Measurements from ENCODE around the gene VPS16. TPM values are rescaled to one million over a fixed set of nuclear protein-coding genes. Genes with fewer than 3 reads are reported as not detected.

The VPS16 gene
- total RNA-seq, 1 donor from 2014 or later, result 30.0 TPM

GRCh38 chr20:2801286-2801728 lies 39.2 kb upstream of the VPS16 start:
- TF ChIP-seq POLR2AphosphoS5 (IDR thresholded peaks at IDR 0.05; ENCODE audit: insufficient read depth in 1 of 2, low read depth in 1 of 2) (no peak), CTCF (IDR thresholded peaks at IDR 0.05) (no peak), POLR2A (IDR thresholded peaks at IDR 0.05) (no peak)
- Histone ChIP-seq H3K9me3 (no peaks in the 10 kb centered on the region), H3K27ac (peak overlapping the region; percentile 35), H3K36me3 (no peaks in the 10 kb centered on the region), H3K4me3 (peak overlapping the region in 1 of 2 donors; percentile 50), H3K4me1 (peaks cover 30% of the 10 kb centered on the region), H3K27me3 (no peaks in the 10 kb centered on the region)
- no peak for DNase-seq (ENCODE audit: extremely low spot score in 2 of 2)
- intact Hi-C loops (cut with DNase I), result no loop called here

DNA sequence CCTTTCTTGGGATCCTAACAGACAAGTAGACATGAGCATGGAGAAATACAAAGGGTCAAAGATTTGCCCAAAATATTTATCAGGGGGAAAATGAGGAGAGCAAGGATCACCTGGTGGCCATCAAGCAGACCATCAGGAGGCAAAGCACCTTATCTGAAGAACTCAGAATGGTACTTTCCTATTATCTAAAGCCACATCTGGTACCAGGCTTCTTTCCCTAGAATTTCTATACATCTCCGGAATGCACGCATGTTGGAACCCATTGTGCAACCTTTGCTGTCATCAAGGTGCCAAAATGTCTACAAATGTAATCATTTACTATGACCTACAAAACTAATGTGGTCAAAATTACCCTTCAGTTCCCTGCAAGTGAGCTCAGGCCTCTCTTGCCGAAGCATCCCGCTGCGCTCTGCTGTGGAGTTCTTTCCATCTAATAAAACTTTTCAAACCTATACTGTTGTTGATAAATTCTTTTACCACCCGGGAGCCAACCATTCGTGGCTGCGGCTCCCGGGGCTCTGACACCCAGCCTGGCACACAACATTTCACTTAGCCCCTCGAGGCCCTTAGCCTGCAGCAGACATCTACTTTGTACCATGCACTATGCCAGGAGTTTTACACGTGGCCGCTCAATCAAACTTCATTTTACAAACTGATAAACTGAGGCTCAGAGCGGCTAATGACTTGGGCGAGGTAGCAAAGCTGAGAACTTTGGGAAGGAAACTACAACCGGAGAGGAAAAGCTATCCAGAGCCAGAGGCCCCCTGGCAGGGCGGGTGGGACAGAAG lies 36.3 kb upstream of the VPS16 start:
- intact Hi-C loops (cut with DNase I), result no loop called here
- Histone ChIP-seq H3K27ac (peak overlapping the region; percentile 53), H3K27me3 (no peaks in the 10 kb centered on the region), H3K9me3 (no peaks in the 10 kb centered on the region), H3K36me3 (no peaks in the 10 kb centered on the region), H3K4me1 (peaks cover 20% of the 10 kb centered on the region), H3K4me3 (no peak overlapping the region)
- no peak for TF ChIP-seq POLR2A (IDR thresholded peaks at IDR 0.05)
- no peak for DNase-seq (ENCODE audit: extremely low spot score in 2 of 2)

- Histone ChIP-seq H3K27ac (peak overlapping the region; percentile 53), H3K27me3 (no peaks in the 10 kb centered on the region), H3K36me3 (no peaks in the 10 kb centered on the region), H3K4me1 (peaks cover 13% of the 10 kb centered on the region), H3K4me3 (no peak overlapping the region), H3K9me3 (no peaks in the 10 kb centered on the region)
- DNase-seq (ENCODE audit: extremely low spot score in 2 of 2), result no peak
- intact Hi-C loops (cut with DNase I), result no loop called here
- TF ChIP-seq POLR2AphosphoS5 (IDR thresholded peaks at IDR 0.05; ENCODE audit: insufficient read depth in 1 of 2, low read depth in 1 of 2), result no peak
- no peak for TF ChIP-seq CTCF (IDR thresholded peaks at IDR 0.05)
- TF ChIP-seq POLR2A (IDR thresholded peaks at IDR 0.05), result no peak
These were observed 35.5 kb upstream of the VPS16 start for GRCh38 chr20:2804852-2805688.

DNA sequence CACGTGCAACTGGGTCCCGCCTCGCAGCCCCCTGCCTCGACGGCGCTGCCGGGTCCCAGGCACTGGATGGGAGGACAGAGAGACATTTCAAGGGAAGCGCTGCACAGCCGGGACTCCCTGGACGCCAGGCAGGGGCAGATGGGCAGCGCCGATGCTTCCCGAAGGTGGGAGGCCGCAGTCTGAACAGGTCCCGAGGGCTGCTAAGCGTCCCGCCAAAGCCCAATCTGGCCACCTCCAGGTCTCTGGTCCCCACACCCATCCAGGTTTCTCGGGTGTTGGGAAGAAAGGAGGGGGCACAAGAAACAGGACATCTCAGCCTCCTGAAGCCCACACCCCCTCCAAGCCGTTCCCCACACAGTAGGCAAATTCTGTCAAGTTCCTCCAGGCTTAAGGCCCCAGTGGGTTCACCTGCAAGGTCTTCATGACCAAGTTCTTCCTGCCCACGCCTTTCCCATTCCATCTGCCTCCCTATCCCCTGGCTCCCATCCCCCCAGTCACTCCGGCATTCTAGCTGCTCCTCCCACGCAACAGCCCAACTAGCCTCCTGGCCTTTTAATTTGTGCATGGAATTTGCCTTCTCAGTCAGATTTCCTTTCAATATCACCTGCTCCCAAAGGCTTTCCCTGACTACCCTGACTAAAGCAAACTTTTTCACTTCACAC lies 34.7 kb upstream of the VPS16 start:
- H3K4me1 ChIP-seq, result peaks cover 6% of the 10 kb centered on the region
- no peaks in the 10 kb centered on the region for H3K9me3 ChIP-seq
- no peak overlapping the region for H3K4me3 ChIP-seq
- H3K36me3 ChIP-seq, result no peaks in the 10 kb centered on the region
- no peak for TF ChIP-seq POLR2AphosphoS5 (IDR thresholded peaks at IDR 0.05; ENCODE audit: insufficient read depth in 1 of 2, low read depth in 1 of 2)
- TF ChIP-seq CTCF (IDR thresholded peaks at IDR 0.05), result no peak
- no peak for TF ChIP-seq POLR2A (IDR thresholded peaks at IDR 0.05)
- no peak overlapping the region for H3K27ac ChIP-seq
- intact Hi-C loops (cut with DNase I), result no loop called here
- DNase-seq (ENCODE audit: extremely low spot score in 2 of 2), result no peak
- no peaks in the 10 kb centered on the region for H3K27me3 ChIP-seq

DNA sequence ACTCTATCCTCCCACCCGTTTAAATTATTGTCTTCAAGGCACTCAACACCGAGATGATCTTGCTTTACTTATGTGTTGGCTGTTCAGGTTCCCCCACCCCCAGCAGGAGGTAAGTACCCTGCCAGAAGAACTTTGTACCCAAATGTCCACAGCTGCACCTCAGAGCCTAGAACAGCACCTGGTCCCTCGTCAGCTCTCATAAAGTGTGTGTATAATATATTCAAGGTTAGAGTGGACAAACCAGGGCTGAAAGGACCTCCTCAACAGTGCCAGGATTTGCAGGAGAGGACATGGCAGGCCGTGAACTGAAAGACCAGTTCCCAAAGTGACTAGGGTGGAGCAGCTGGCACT lies 34.2 kb upstream of the VPS16 start:
- no peak overlapping the region for H3K27ac ChIP-seq
- peaks cover under 1% of the 10 kb centered on the region for H3K4me1 ChIP-seq
- no peaks in the 10 kb centered on the region for H3K27me3 ChIP-seq
- no peaks in the 10 kb centered on the region for H3K9me3 ChIP-seq
- no peak for DNase-seq (ENCODE audit: extremely low spot score in 2 of 2)
- TF ChIP-seq POLR2AphosphoS5 (IDR thresholded peaks at IDR 0.05; ENCODE audit: insufficient read depth in 1 of 2, low read depth in 1 of 2) (no peak), CTCF (IDR thresholded peaks at IDR 0.05) (no peak), POLR2A (IDR thresholded peaks at IDR 0.05) (no peak)
- intact Hi-C loops (cut with DNase I), result no loop called here
- no peak overlapping the region for H3K4me3 ChIP-seq
- no peaks in the 10 kb centered on the region for H3K36me3 ChIP-seq
